KMS-11 (cell line): ENCODE measurements around the gene SSR1.
"Not testable (repeated sequence)": the region's sequence is repeated elsewhere in the genome, so short reads cannot be mapped to it uniquely, and the experiment has no call there.

ENCODE experiments used
- H2AFZ ChIP-seq: fragments of 200-600 bp; sonication (generic); 2 replicates; pipeline ENCODE4 v1.6.1; 2016; ENCODE audit warnings: antibody characterized with exemption, mixed run types, low read depth
- H3K27ac ChIP-seq: fragments of 200-600 bp; sonication (generic); 2 replicates; pipeline ENCODE4 v1.6.1; 2016; ENCODE audit warnings: mild to moderate bottlenecking, mixed run types
- H3K27me3 ChIP-seq: fragments of 200-600 bp; sonication (generic); 2 replicates; pipeline ENCODE4 v1.6.1; 2017; ENCODE audit warnings: mild to moderate bottlenecking, low read depth, mixed run types, moderate library complexity; ENCODE audit not compliant: insufficient read depth
- H3K36me3 ChIP-seq: fragments of 200-600 bp; sonication (generic); 2 replicates; pipeline ENCODE4 v1.6.1; 2017; ENCODE audit warnings: mild to moderate bottlenecking, mixed run types; ENCODE audit not compliant: insufficient read depth
- H3K4me1 ChIP-seq: fragments of 200-600 bp; sonication (generic); 2 replicates; pipeline ENCODE4 v1.6.1; 2016; ENCODE audit warnings: mild to moderate bottlenecking, low read depth, mixed run types; ENCODE audit not compliant: poor library complexity, severe bottlenecking
- H3K4me2 ChIP-seq: fragments of 200-600 bp; sonication (generic); 2 replicates; pipeline ENCODE4 v1.7.0; 2016; ENCODE audit warnings: mild to moderate bottlenecking, mixed run types
- H3K4me3 ChIP-seq: fragments of 200-600 bp; sonication (generic); IDR thresholded peaks from 2 replicates; pipeline ENCODE4 v1.6.1; 2017; ENCODE audit warnings: low read depth, low read length, mixed read lengths; ENCODE audit not compliant: insufficient read depth
- H3K79me2 ChIP-seq: fragments of 200-600 bp; sonication (generic); 2 replicates; pipeline ENCODE4 v1.6.1; 2016; ENCODE audit warnings: low read depth, mixed run types; ENCODE audit not compliant: insufficient read depth
- H3K9ac ChIP-seq: fragments of 200-600 bp; sonication (generic); 2 replicates; pipeline ENCODE4 v1.6.1; 2016; ENCODE audit warnings: mild to moderate bottlenecking, mixed run types
- H4K20me1 ChIP-seq: fragments of 200-600 bp; sonication (generic); 2 replicates; pipeline ENCODE4 v1.6.1; 2016; ENCODE audit warnings: mild to moderate bottlenecking, mixed run types; ENCODE audit not compliant: insufficient read depth
- CTCF ChIP-seq: fragments of 200-600 bp; sonication (generic); conservative IDR thresholded peaks from 2 replicates; pipeline ENCODE4 v1.6.1; 2017; ENCODE audit warnings: low read depth, mild to moderate bottlenecking, antibody characterized with exemption, low read length, moderate library complexity, mixed read lengths

The SSR1 gene

GRCh38 chr6:7267466-7268091 is 45.4 kb downstream of the SSR1 start:
- H2AFZ ChIP-seq, result no peak overlapping the region
- no peak overlapping the region for H3K4me2 ChIP-seq
- no peak overlapping the region for H3K27ac ChIP-seq
- no peak overlapping the region for H3K9ac ChIP-seq
- no peak for TF ChIP-seq CTCF
- no peaks in the 10 kb centered on the region for H3K36me3 ChIP-seq
- no peaks in the 10 kb centered on the region for H3K27me3 ChIP-seq
- no peaks in the 10 kb centered on the region for H3K79me2 ChIP-seq
- no peaks in the 10 kb centered on the region for H3K4me1 ChIP-seq
- no peaks in the 10 kb centered on the region for H4K20me1 ChIP-seq
- no peak overlapping the region for H3K4me3 ChIP-seq

GRCh38 chr6:7267071-7267465 is 45.9 kb downstream of the SSR1 start:
- no peaks in the 10 kb centered on the region for H3K27me3 ChIP-seq
- H3K4me2 ChIP-seq, result no peak overlapping the region
- H3K36me3 ChIP-seq, result no peaks in the 10 kb centered on the region
- no peak overlapping the region for H3K4me3 ChIP-seq
- TF ChIP-seq CTCF, result no peak
- H3K79me2 ChIP-seq, result no peaks in the 10 kb centered on the region
- no peaks in the 10 kb centered on the region for H3K4me1 ChIP-seq
- no peak overlapping the region for H2AFZ ChIP-seq
- H3K27ac ChIP-seq, result no peak overlapping the region
- no peak overlapping the region for H3K9ac ChIP-seq
- H4K20me1 ChIP-seq, result no peaks in the 10 kb centered on the region

- H2AFZ ChIP-seq, H3K79me2 ChIP-seq, H4K20me1 ChIP-seq, H3K4me3 ChIP-seq, H3K4me1 ChIP-seq, H3K27ac ChIP-seq, H3K9ac ChIP-seq, H3K4me2 ChIP-seq, H3K36me3 ChIP-seq, H3K27me3 ChIP-seq: not testable (repeated sequence)
Measured at GRCh38 chr6:7265385-7265726, 47.6 kb downstream of the SSR1 start.

- Histone ChIP-seq H3K4me1 (no peaks in the 10 kb centered on the region), H3K79me2 (no peaks in the 10 kb centered on the region), H3K9ac (no peak overlapping the region), H4K20me1 (no peaks in the 10 kb centered on the region), H2AFZ (no peak overlapping the region), H3K4me3 (no peak overlapping the region), H3K36me3 (no peaks in the 10 kb centered on the region), H3K27ac (no peak overlapping the region), H3K4me2 (no peak overlapping the region), H3K27me3 (no peaks in the 10 kb centered on the region)
- no peak for TF ChIP-seq CTCF
Measured at GRCh38 chr6:7264686-7265384, 48.2 kb downstream of the SSR1 start.

- H3K27ac ChIP-seq, result no peak overlapping the region
- no peaks in the 10 kb centered on the region for H4K20me1 ChIP-seq
- H3K4me3 ChIP-seq, result no peak overlapping the region
- H3K9ac ChIP-seq, result no peak overlapping the region
- no peak overlapping the region for H3K4me2 ChIP-seq
- H3K4me1 ChIP-seq, result no peaks in the 10 kb centered on the region
- no peak for TF ChIP-seq CTCF
- no peaks in the 10 kb centered on the region for H3K79me2 ChIP-seq
- no peaks in the 10 kb centered on the region for H3K27me3 ChIP-seq
- no peak overlapping the region for H2AFZ ChIP-seq
- H3K36me3 ChIP-seq, result no peaks in the 10 kb centered on the region
Measured at GRCh38 chr6:7264041-7264440, 49.0 kb downstream of the SSR1 start.

- H3K4me3 ChIP-seq, H3K27me3 ChIP-seq, H3K36me3 ChIP-seq, H2AFZ ChIP-seq, H4K20me1 ChIP-seq, H3K4me2 ChIP-seq, H3K27ac ChIP-seq, H3K9ac ChIP-seq, H3K4me1 ChIP-seq, H3K79me2 ChIP-seq: not testable (repeated sequence)
Measured at GRCh38 chr6:7263519-7263805, 49.5 kb downstream of the SSR1 start.
